ENCODE results near the gene TRMT5. TPM values are rescaled to one million over a fixed set of nuclear protein-coding genes. Genes with fewer than 3 reads are reported as not detected.

The TRMT5 gene
- total and polyA plus RNA-seq, 2 donors (not counting 3 experiments of a cell fraction or from before 2014, with no cell fraction given) = 2.4 to 12.6 TPM

DNA sequence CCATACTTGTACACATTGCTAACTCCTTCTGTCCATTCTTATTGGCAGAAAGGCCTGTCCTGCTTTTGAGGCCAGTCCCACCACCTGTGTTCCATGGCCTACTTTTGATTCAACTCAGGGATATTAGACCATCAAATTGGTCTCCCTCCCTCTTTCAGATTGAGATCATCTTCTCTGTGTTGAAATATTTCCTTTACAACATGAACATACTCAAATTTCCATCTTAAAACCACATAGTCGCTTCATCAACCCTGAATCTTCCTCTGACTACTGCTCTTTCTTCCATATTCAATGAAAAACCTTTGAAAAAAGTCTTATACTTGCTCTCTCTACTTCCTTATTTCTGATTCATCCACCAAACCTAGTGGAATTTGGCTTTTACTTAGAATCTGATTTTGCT lies 34.9 kb downstream of the TRMT5 start:
- peaks cover 6% of the 10 kb centered on the region for H3K4me1 ChIP-seq (ENCODE audit: control insufficient read depth, extremely low read depth, insufficient read depth, low read length)
- intact Hi-C loops (cut with micrococcal nuclease) (no loop called here), dilution Hi-C loops (cut with MboI; ENCODE audit: extremely low pct_ligation_motif_present, low sequenced_read_pairs) (no loop called here)
- no peaks in the 10 kb centered on the region for H3K36me3 ChIP-seq (ENCODE audit: control insufficient read depth in 2 of 2, extremely low read depth in 1 of 2, insufficient read depth in 2 of 2, low read length in 2 of 2)
- no peak overlapping the region for H3K27ac ChIP-seq (ENCODE audit: insufficient read depth, low read depth, low read length)
- TF ChIP-seq FOS (IDR thresholded peaks at IDR 0.05; ENCODE audit: borderline replicate concordance, insufficient read depth, low read length) (no peak), JUN (IDR thresholded peaks at IDR 0.05; ENCODE audit: borderline replicate concordance, insufficient read depth, insufficient read length, low read depth) (no peak), POLR2A (IDR thresholded peaks at IDR 0.05; ENCODE audit: low read depth, low read length) (no peak), EZH2 (IDR thresholded peaks at IDR 0.05; ENCODE audit: borderline replicate concordance, low read depth, low read length, severe bottlenecking) (no peak), GATA2 (IDR thresholded peaks at IDR 0.05; ENCODE audit: insufficient read depth, insufficient read length, low read depth, low read length) (no peak), MYC (IDR thresholded peaks at IDR 0.05; ENCODE audit: low read depth, low read length) (no peak), POLR2AphosphoS5 (IDR thresholded peaks at IDR 0.05; ENCODE audit: insufficient read depth, low read depth, low read length) (no peak)
- TF ChIP-seq, protein P1, sequence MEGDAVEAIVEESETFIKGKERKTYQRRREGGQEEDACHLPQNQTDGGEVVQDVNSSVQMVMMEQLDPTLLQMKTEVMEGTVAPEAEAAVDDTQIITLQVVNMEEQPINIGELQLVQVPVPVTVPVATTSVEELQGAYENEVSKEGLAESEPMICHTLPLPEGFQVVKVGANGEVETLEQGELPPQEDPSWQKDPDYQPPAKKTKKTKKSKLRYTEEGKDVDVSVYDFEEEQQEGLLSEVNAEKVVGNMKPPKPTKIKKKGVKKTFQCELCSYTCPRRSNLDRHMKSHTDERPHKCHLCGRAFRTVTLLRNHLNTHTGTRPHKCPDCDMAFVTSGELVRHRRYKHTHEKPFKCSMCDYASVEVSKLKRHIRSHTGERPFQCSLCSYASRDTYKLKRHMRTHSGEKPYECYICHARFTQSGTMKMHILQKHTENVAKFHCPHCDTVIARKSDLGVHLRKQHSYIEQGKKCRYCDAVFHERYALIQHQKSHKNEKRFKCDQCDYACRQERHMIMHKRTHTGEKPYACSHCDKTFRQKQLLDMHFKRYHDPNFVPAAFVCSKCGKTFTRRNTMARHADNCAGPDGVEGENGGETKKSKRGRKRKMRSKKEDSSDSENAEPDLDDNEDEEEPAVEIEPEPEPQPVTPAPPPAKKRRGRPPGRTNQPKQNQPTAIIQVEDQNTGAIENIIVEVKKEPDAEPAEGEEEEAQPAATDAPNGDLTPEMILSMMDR (IDR thresholded peaks at IDR 0.05; ENCODE audit: extremely low read depth in 1 of 2, insufficient read depth in 1 of 2, low read depth in 1 of 2, low read length in 2 of 2) = no peak
- TF ChIP-seq, protein P2, sequence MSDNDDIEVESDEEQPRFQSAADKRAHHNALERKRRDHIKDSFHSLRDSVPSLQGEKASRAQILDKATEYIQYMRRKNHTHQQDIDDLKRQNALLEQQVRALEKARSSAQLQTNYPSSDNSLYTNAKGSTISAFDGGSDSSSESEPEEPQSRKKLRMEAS (IDR thresholded peaks at IDR 0.05; ENCODE audit: insufficient read depth, insufficient read length) = no peak
- H2AFZ ChIP-seq (ENCODE audit: low read depth, low read length) = no peak overlapping the region
- no peaks in the 10 kb centered on the region for H3K9me1 ChIP-seq (replicated peaks; ENCODE audit: control insufficient read depth, extremely low read depth, insufficient read depth, low read length)
- no peaks in the 10 kb centered on the region for H3K27me3 ChIP-seq (ENCODE audit: control insufficient read depth in 2 of 2, insufficient read depth in 2 of 2, low read length in 2 of 2)
- no peaks in the 10 kb centered on the region for H3K9me3 ChIP-seq (replicated peaks; ENCODE audit: control insufficient read depth, insufficient read depth, low read length)
- BruUV-seq (replicated peaks) = no TSS peak
- no peaks in the 10 kb centered on the region for H3K79me2 ChIP-seq (ENCODE audit: control insufficient read depth, insufficient read depth, low read length)
- DNase-seq (ENCODE audit: low read depth, low spot score) (no peak), FAIRE-seq (peak; percentile 46)
- no peaks in the 10 kb centered on the region for H4K20me1 ChIP-seq (replicated peaks; ENCODE audit: control insufficient read depth, extremely low read depth, insufficient read depth, low read length)
- no peak overlapping the region for H3K9ac ChIP-seq (replicated peaks; ENCODE audit: extremely low read depth, insufficient read depth, low read length)
- ChIA-PET POLR2A (no interaction called here), CTCF (no interaction called here)
- no peak overlapping the region for H3K4me2 ChIP-seq (ENCODE audit: insufficient read depth, low read length)
- H3K4me3 ChIP-seq (replicated peaks in 1 of 3; ENCODE audit: insufficient read depth in 1 of 3, low read depth in 1 of 3, low read length in 3 of 3) = no peak overlapping the region

Data from endothelial cell of umbilical vein (primary cell).